GM10266 (cell line): ENCODE data around the gene PNPLA2.

ENCODE experiments used
- DNase-seq: peaks from one replicate; pipeline ENCODE4 v3.0.0; 2012; ENCODE audit errors: extremely low spot score
- CTCF ChIP-seq: IDR thresholded peaks from 2 replicates; pipeline ENCODE4 v1.5.1; 2012; ENCODE audit warnings: mild to moderate bottlenecking, low read depth; ENCODE audit not compliant: control insufficient read depth, insufficient read depth; ENCODE audit errors: missing control alignments

PNPLA2 gene

GRCh38 chr11:862696-863022 lies 43.9 kb downstream of the PNPLA2 start:
- no peak for DNase-seq
- no peak for TF ChIP-seq CTCF

GRCh38 chr11:863023-863909 lies 44.6 kb downstream of the PNPLA2 start:
- TF ChIP-seq CTCF: no peak
- DNase-seq: no peak

GRCh38 chr11:863910-864827 lies 45.5 kb downstream of the PNPLA2 start:
- no peak for TF ChIP-seq CTCF
- no peak for DNase-seq

GRCh38 chr11:864898-865297 lies 46.2 kb downstream of the PNPLA2 start:
- no peak for DNase-seq
- no peak for TF ChIP-seq CTCF

- TF ChIP-seq CTCF: no peak
- DNase-seq: no peak
Measured at GRCh38 chr11:865462-866430, 47.0 kb downstream of the PNPLA2 start.

- DNase-seq: no peak
- no peak for TF ChIP-seq CTCF
Measured at GRCh38 chr11:866481-866880, 47.8 kb downstream of the PNPLA2 start.
